Stimulated activated CD4-positive, alpha-beta T cell treated with anti-CD3 and anti-CD28 coated beads, Interleukin-1b, Interleukin-23, amount 100 ng/mL, for 4 hours (primary cell): Measurements from ENCODE around the gene ZNF586.
A peak's percentile ranks its signal among the peaks of the same experiment; 100 is the strongest.
"Not testable (repeated sequence)": the region's sequence is repeated elsewhere in the genome, so short reads cannot be mapped to it uniquely, and the experiment has no call there.

Experiments
- DNase-seq, 2 donors: peaks; one replicate each; pipeline ENCODE4 v3.0.0-alpha.2; 2020; ENCODE audit warnings: low read depth in 2 of 2

The ZNF586 gene

GRCh38 chr19:57769345-57770131 lies at the start of gene ZNF586:
ZNF586 (plus strand) TSS chr19:57769676; CDS start chr19:57769843, 167 bp downstream.
- DNase-seq = peak; percentile 69 to 72

- DNase-seq = no peak
Measured at GRCh38 chr19:57719901-57720519, 49.5 kb upstream of the ZNF586 start.

GRCh38 chr19:57720878-57721277 lies 48.6 kb upstream of the ZNF586 start:
- no peak for DNase-seq

GRCh38 chr19:57738320-57738719 lies 31.2 kb upstream of the ZNF586 start:
- DNase-seq = peak in 1 of 2 donors; percentile 26

GRCh38 chr19:57738770-57739169 lies 30.7 kb upstream of the ZNF586 start:
- not testable (repeated sequence) for DNase-seq

- DNase-seq = peak; percentile 42 to 68
Measured at GRCh38 chr19:57746580-57747471, 22.6 kb upstream of the ZNF586 start, which contains the start of gene ZNF776. ZNF776 (plus strand) TSS chr19:57746815; CDS start chr19:57747059, 244 bp downstream.

GRCh38 chr19:57747472-57747807 lies 22.0 kb upstream of the ZNF586 start:
- no peak for DNase-seq

- no peak for DNase-seq
Measured at GRCh38 chr19:57748029-57748428, 21.4 kb upstream of the ZNF586 start.

GRCh38 chr19:57754091-57754673 lies 15.3 kb upstream of the ZNF586 start:
- DNase-seq = no peak

- no peak for DNase-seq
Measured at GRCh38 chr19:57755031-57755430, 14.4 kb upstream of the ZNF586 start.

- no peak for DNase-seq
Measured at GRCh38 chr19:57757941-57758340, 11.5 kb upstream of the ZNF586 start.

- no peak for DNase-seq
Measured at GRCh38 chr19:57759096-57759495, 10.4 kb upstream of the ZNF586 start.

- no peak for DNase-seq
Measured at GRCh38 chr19:57771417-57771816, 1.9 kb downstream of the ZNF586 start.

- DNase-seq = no peak
Measured at GRCh38 chr19:57773488-57773887, 4.0 kb downstream of the ZNF586 start.

GRCh38 chr19:57776764-57777296 lies 7.4 kb downstream of the ZNF586 start:
- no peak for DNase-seq

GRCh38 chr19:57778336-57778735 lies 8.9 kb downstream of the ZNF586 start:
- no peak for DNase-seq

GRCh38 chr19:57779220-57779845 lies 9.9 kb downstream of the ZNF586 start:
- DNase-seq = no peak

GRCh38 chr19:57786286-57786685 lies 16.8 kb downstream of the ZNF586 start:
- no peak for DNase-seq

- DNase-seq = no peak
Measured at GRCh38 chr19:57786906-57787305, 17.4 kb downstream of the ZNF586 start.

- DNase-seq = no peak
Measured at GRCh38 chr19:57788114-57788692, 18.7 kb downstream of the ZNF586 start.

GRCh38 chr19:57789288-57789687 lies 19.8 kb downstream of the ZNF586 start:
- DNase-seq = no peak
